ENCODE data around the gene HTR6.

Gene HTR6

DNA sequence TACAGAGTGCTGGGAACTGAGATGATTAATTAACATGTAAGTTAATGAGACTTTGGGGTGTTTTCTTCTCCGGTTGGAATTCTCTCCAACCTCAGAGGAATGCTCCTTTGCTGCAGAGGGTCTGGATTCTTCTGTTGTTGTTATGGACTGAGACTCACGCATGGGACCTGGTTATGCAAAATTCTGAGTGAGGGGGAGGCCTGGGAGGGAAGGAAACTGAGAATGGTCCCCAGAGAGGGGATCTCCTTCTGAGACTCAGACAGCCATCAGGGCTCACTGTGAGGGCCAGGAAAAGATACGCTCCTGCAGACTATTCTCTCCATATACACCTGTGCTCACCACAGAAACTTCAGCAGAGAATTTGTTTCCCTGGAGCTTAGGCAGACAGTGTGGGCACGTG is 56.3 kb downstream of the HTR6 start:
- DNase-seq (ENCODE audit: low spot score), result no peak

DNA sequence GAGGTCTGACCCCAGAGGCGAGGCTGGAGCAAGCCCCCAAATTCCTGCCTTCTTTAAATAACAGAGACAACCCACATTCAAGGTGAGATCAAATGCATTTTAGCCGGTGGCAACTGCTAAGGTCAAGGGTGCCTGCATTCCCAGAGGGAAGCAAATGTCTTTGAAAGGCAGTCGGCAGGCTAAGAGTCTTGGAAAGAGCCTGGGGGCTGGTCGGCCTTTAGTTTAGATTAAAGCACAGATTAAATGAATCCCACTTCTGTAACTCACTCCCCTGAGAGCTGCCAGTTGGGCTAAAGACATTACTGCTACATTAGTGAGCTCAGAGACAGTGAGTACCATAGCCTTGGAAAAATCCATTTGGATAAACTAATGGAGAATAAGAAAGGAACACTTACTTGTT is 59.2 kb downstream of the HTR6 start:
- no peak for DNase-seq (ENCODE audit: low spot score)

DNA sequence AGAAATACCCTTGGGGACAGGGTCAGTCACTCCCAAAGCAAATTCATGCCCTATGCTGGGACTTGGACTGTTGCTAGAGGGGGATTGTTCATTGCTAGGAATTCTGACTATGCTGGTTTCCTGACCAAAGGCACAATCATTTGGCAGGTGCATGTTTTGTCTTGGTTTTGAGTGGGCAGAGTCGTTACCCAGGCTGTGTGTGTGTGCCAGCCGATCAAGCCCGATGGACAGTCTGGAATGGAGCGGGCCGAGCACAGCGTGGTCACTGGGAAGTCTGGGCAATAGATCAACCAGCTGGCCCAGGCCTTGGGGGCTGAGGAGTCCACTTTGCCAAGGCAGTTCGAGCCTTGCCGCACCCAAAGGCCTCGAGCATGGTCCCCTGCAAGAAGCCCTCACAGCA is 60.9 kb downstream of the HTR6 start:
- DNase-seq (ENCODE audit: low spot score), result no peak

DNA sequence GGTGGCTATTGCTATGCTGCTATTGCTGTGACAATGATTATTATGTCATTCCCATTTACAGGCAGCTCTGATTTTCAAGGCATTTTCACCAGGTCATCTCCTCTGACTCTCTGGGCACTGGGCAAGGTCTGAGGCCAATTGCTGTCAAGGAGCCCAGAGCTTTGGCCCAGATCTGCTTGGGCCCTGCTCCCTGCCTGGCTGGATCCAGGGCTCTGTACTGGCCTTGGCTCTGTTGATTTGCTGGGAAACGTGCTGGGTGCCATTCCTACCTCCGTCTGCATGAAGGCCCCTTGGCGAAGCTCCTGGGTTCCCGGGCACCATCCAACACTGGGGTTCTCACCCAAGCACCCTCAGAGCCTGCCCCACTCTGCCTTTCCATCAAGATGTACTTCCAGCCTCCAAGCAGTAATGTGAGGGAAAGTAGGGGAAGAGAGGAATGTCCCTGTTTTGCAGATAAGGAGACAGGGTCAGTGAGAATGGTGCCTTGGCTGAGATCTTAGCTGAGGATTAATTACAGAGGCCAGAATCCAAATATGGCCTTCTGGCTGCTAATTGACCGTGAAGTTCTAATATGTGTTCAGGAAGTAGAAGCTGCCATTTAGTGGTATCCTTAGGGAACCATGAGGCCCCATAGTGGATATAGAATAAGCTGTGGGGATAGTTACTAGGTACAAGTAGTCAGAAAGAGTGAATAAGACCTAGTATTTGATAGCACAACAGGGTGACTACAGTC is 63.9 kb downstream of the HTR6 start:
- peak; percentile 19 for DNase-seq (ENCODE audit: low spot score)

DNA sequence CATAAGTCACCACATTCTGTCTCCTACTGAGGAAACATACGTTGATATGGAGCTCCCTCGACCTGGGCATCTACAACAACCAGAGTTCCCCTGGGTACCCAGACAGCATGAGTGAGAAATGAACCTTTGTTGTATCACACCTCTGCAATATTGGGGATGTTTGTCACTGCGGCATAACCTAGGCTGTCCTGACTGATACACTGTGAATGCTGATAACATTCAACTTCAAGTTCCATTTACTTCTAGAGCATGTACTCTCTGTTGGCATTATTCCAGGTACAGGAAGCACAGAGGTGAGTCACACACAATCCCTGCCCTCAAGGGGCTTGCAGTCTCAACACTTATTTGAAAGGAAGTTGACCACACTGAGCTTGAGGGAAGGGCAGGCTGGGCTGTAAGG is 65.6 kb downstream of the HTR6 start:
- DNase-seq (ENCODE audit: low spot score), result no peak

Measured in Ammon's horn (tissue), 1 donor.